ENCODE data around the gene EFCAB8. TPM values are rescaled to one million over a fixed set of nuclear protein-coding genes. Genes with fewer than 3 reads are reported as not detected.

Gene EFCAB8
- total and polyA plus RNA-seq, 7 donors, result 0.03 to 0.08 (median 0.04) TPM; not detected in 4

- intact Hi-C loops (cut with DNase I), result no loop called here
- no peak for TF ChIP-seq CTCF (IDR thresholded peaks at IDR 0.05)
- no peak for DNase-seq
- Histone ChIP-seq H3K4me3 (no peak overlapping the region), H3K27me3 (ENCODE audit: insufficient read depth in 3 of 3, low read length in 2 of 3) (no peaks in the 10 kb centered on the region), H3K9me3 (no peaks in the 10 kb centered on the region), H3K27ac (no peak overlapping the region), H3K36me3 (ENCODE audit: insufficient read depth in 1 of 2, low read depth in 1 of 2) (no peaks in the 10 kb centered on the region), H3K4me1 (no peaks in the 10 kb centered on the region)
- no peak for ATAC-seq
- 68 to 77% (median 75%) methylated on average over 17 to 18 of the region's 18 CpGs for WGBS, 3 donors
These were observed 127.7 kb downstream of the EFCAB8 start for GRCh38 chr20:32986331-32986966.

- Histone ChIP-seq H3K4me3 (no peak overlapping the region), H3K4me1 (no peaks in the 10 kb centered on the region), H3K27ac (no peak overlapping the region), H3K36me3 (ENCODE audit: insufficient read depth in 1 of 2, low read depth in 1 of 2) (no peaks in the 10 kb centered on the region), H3K9me3 (no peaks in the 10 kb centered on the region), H3K27me3 (ENCODE audit: insufficient read depth in 3 of 3, low read length in 2 of 3) (peaks cover 0 to 3% (median 0%) of the 10 kb centered on the region in 3 donors)
- DNase-seq (no peak), ATAC-seq (no peak)
- TF ChIP-seq CTCF (IDR thresholded peaks at IDR 0.05), result no peak
- 78 to 80% (median 80%) methylated on average over 11 of the region's 11 CpGs for WGBS, 3 donors
- intact Hi-C loops (cut with DNase I), result no loop called here
These were observed 128.5 kb downstream of the EFCAB8 start for GRCh38 chr20:32987044-32987825.

- ATAC-seq (no peak), DNase-seq (no peak)
- intact Hi-C loops (cut with DNase I), result no loop called here
- no peak overlapping the region for H3K4me3 ChIP-seq
- TF ChIP-seq CTCF (IDR thresholded peaks at IDR 0.05), result no peak
- WGBS, 3 donors, result 69 to 77% (median 75%) methylated on average over 16 of the region's 16 CpGs
- H3K36me3 ChIP-seq (ENCODE audit: insufficient read depth in 1 of 2, low read depth in 1 of 2), result no peaks in the 10 kb centered on the region
- H3K27me3 ChIP-seq (ENCODE audit: insufficient read depth in 3 of 3, low read length in 2 of 3), result peaks cover 0 to 4% (median 0%) of the 10 kb centered on the region in 3 donors
- H3K27ac ChIP-seq, result no peak overlapping the region
- no peaks in the 10 kb centered on the region for H3K9me3 ChIP-seq
- H3K4me1 ChIP-seq, result no peaks in the 10 kb centered on the region
These were observed 129.3 kb downstream of the EFCAB8 start for GRCh38 chr20:32988008-32988407.

- ATAC-seq (no peak), DNase-seq (no peak)
- Histone ChIP-seq H3K36me3 (ENCODE audit: insufficient read depth in 1 of 2, low read depth in 1 of 2) (no peaks in the 10 kb centered on the region), H3K27ac (no peak overlapping the region), H3K9me3 (no peaks in the 10 kb centered on the region), H3K4me3 (no peak overlapping the region), H3K27me3 (ENCODE audit: insufficient read depth in 3 of 3, low read length in 2 of 3) (peaks cover 0 to 4% (median 0%) of the 10 kb centered on the region in 3 donors), H3K4me1 (no peaks in the 10 kb centered on the region)
- WGBS, 3 donors, result 83 to 87% (median 86%) methylated on average over 14 of the region's 14 CpGs
- intact Hi-C loops (cut with DNase I), result no loop called here
- TF ChIP-seq CTCF (IDR thresholded peaks at IDR 0.05), result no peak
These were observed 131.0 kb downstream of the EFCAB8 start for GRCh38 chr20:32989507-32990283.
